OCI-LY7 (cell line): ENCODE data around the gene NOL4L.

Experiments
- EZH2phosphoT487 ChIP-seq: fragments of 200-600 bp; sonication (generic); IDR thresholded peaks from 2 replicates; pipeline ENCODE4 v1.6.1; 2018; ENCODE audit warnings: low read depth, borderline replicate concordance, mild to moderate bottlenecking, mixed run types, antibody characterized with exemption, low read length, moderate library complexity, mixed read lengths
- TF ChIP-seq, protein P1 (sequence below): fragments of 200-600 bp; sonication (generic); conservative IDR thresholded peaks from 2 replicates; pipeline ENCODE4 v1.5.1; 2014; ENCODE audit warnings: mild to moderate bottlenecking, antibody characterized with exemption, low read length, moderate library complexity, mixed read lengths

DNA sequence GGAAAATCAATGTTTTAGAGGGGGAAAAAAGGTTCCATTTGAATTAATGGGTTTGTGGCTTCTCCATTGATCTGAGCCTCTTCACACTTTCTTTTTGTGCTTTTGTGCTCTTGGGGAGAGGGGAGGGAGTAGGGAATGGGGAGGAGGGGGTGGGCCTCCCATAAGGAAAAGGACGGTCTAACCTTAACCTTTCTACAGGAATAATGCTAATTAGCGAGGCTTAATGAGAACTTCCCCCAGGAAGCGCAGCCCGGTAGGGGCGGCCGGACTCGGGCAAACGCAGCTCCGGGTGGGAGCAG, 103.0 kb downstream of the NOL4L start:
- TF ChIP-seq, protein P1, sequence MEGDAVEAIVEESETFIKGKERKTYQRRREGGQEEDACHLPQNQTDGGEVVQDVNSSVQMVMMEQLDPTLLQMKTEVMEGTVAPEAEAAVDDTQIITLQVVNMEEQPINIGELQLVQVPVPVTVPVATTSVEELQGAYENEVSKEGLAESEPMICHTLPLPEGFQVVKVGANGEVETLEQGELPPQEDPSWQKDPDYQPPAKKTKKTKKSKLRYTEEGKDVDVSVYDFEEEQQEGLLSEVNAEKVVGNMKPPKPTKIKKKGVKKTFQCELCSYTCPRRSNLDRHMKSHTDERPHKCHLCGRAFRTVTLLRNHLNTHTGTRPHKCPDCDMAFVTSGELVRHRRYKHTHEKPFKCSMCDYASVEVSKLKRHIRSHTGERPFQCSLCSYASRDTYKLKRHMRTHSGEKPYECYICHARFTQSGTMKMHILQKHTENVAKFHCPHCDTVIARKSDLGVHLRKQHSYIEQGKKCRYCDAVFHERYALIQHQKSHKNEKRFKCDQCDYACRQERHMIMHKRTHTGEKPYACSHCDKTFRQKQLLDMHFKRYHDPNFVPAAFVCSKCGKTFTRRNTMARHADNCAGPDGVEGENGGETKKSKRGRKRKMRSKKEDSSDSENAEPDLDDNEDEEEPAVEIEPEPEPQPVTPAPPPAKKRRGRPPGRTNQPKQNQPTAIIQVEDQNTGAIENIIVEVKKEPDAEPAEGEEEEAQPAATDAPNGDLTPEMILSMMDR, result no peak
- no peak for TF ChIP-seq EZH2phosphoT487
